Urinary bladder (tissue), 4 donors: Measurements from ENCODE around the gene IRF1. TPM values are rescaled to one million over a fixed set of nuclear protein-coding genes. Genes with fewer than 3 reads are reported as not detected.

Experiments
- DNase-seq: peaks from one replicate; pipeline ENCODE4 v3.0.0-alpha.2; 2015; ENCODE audit errors: extremely low spot score
- H3K27ac ChIP-seq: one replicate; pipeline ENCODE4 v1.5.1; 2013; ENCODE audit warnings: low read depth, mild to moderate bottlenecking, moderate library complexity
- H3K36me3 ChIP-seq: one replicate; pipeline ENCODE4 v1.6.1; 2013; ENCODE audit warnings: mild to moderate bottlenecking, moderate library complexity; ENCODE audit not compliant: insufficient read depth
- H3K4me1 ChIP-seq: one replicate; pipeline ENCODE4 v1.6.1; 2013; ENCODE audit warnings: mild to moderate bottlenecking, moderate library complexity; ENCODE audit not compliant: insufficient read depth
- H3K4me3 ChIP-seq: one replicate; pipeline ENCODE4 v1.5.1; 2013; ENCODE audit warnings: low read depth, low read length
- WGBS: extraction: QIAGEN DNeasy Blood & Tissue Kit; methylation state at CpG from one replicate; pipeline ENCODE4 v1.1.7; 2013; 5-methylcytosine and 5-hydroxymethylcytosine counted together
- polyA plus RNA-seq: library from polyadenylated mRNA; stranded (reverse); fragments of 200-250 nt; gene quantifications from one replicate; pipeline ENCODE4 v1.2.3, GENCODE V29; 2013
- total RNA-seq: library from RNA; depleted of rRNA; stranded (reverse); fragments of >200 nt; gene quantifications from one replicate; pipeline ENCODE4 v1.2.3, GENCODE V29; 2014
- donor health status: healthy with polysubstance abuse.
- donor health status: healthy.

The IRF1 gene
- total and polyA plus RNA-seq, 2 donors = 16.4 to 26.0 TPM

DNA sequence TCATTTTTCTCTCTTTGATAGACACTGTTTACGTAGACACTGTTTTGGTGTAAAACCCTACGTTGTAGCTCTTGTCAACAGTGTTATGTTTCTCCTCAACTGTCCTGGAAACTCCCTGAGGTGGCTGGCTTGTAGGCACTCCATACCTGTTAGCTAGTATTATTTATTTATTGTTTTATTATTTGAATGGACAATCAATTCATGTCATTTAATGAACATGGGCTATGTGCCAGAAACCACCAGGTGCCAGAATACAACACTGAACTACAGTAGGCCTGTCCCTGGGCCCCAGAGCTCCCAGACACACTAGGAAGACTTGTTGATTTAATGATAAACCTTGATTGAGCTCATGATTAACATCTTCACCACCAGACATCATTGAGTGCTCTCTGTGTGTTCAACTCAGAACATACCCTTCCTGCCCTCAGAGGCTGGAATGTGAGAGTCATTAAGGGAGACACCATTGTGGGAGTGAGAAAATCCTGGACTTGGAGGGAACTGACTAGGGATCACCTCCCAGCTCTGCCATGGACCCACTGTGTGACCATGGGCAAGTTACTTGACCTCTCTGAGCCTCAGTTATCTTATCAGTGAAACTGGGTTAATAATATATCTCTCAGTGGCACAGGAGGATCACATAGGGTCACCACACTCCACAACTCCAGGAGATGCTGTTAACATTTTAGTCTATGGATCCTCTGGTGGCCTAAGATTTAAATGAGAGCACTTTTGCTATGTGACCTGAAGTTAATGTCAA, 19.2 kb downstream of the IRF1 start:
- no peak for DNase-seq
- H3K4me1 ChIP-seq = no peaks in the 10 kb centered on the region
- WGBS = 90% methylated on average over 2 of the region's 2 CpGs
- no peak overlapping the region for H3K4me3 ChIP-seq
- H3K27ac ChIP-seq = no peak overlapping the region
- H3K36me3 ChIP-seq = peaks cover 2% of the 10 kb centered on the region

- H3K4me1 ChIP-seq = no peaks in the 10 kb centered on the region
- H3K4me3 ChIP-seq = no peak overlapping the region
- peaks cover 2% of the 10 kb centered on the region for H3K36me3 ChIP-seq
- no peak overlapping the region for H3K27ac ChIP-seq
- no peak for DNase-seq
- WGBS = 92% methylated on average over 1 of the region's 1 CpG
Observed at GRCh38 chr5:132470596-132470995, 20.0 kb downstream of the IRF1 start.

DNA sequence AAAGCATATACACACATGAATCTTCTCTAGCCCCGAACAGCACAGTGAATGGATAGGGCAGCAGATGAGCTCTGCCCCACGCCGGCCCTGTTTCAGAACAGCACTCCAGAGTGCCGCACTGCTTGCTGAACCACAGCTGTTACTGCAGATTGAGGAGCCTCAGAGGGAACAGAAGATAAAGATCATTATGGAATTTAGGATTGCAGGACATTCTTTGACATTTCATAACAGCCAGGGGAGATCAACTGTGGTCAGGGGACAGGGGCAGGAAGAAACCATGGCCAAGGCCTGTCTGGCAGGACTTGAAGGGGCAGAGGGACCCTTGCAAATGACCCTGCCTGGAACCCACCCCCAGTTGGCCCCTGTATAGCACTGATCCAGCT, 20.6 kb downstream of the IRF1 start:
- Histone ChIP-seq H3K36me3 (peaks cover 2% of the 10 kb centered on the region), H3K4me1 (no peaks in the 10 kb centered on the region), H3K27ac (no peak overlapping the region), H3K4me3 (no peak overlapping the region)
- no peak for DNase-seq
- WGBS = 75% methylated on average over 4 of the region's 4 CpGs

DNA sequence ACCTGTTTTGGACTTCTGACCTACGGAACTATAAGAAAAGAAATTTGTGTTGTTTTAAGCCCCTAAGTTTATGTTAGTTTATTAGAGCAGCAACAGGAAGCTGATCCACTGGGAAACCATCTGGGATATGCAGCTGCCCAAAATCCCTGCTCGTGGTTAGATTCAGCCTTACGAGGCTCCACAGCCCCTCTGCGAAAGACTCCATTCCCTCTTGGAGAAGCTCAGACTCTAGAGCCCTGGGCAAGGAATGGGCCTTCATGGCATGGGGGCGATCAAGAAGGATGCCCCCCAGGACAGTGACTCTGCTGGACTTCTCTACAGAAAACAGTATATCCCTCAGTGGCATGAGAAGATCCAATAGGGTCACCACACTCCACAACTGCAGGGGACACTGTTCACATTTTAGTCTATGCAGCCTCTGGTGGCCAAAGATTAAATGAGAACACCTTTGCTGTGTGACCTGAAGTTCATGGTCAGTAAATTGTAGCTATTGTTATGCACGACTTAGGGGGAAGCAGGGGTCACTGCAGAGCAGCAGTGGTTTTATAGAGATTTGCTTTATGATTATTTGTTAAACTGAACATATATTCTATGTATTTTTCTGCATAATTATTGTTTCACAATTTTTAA, 21.1 kb downstream of the IRF1 start:
- 71% methylated on average over 6 of the region's 6 CpGs for WGBS
- Histone ChIP-seq H3K27ac (no peak overlapping the region), H3K4me3 (no peak overlapping the region), H3K4me1 (no peaks in the 10 kb centered on the region), H3K36me3 (peaks cover 2% of the 10 kb centered on the region)
- DNase-seq = no peak

- H3K27ac ChIP-seq = peak overlapping the region; percentile 3
- no peak overlapping the region for H3K4me3 ChIP-seq
- 93% methylated on average over 3 of the region's 3 CpGs for WGBS
- no peaks in the 10 kb centered on the region for H3K4me1 ChIP-seq
- DNase-seq = no peak
- H3K36me3 ChIP-seq = peaks cover 2% of the 10 kb centered on the region
Observed at GRCh38 chr5:132468656-132469379, 21.8 kb downstream of the IRF1 start.

DNA sequence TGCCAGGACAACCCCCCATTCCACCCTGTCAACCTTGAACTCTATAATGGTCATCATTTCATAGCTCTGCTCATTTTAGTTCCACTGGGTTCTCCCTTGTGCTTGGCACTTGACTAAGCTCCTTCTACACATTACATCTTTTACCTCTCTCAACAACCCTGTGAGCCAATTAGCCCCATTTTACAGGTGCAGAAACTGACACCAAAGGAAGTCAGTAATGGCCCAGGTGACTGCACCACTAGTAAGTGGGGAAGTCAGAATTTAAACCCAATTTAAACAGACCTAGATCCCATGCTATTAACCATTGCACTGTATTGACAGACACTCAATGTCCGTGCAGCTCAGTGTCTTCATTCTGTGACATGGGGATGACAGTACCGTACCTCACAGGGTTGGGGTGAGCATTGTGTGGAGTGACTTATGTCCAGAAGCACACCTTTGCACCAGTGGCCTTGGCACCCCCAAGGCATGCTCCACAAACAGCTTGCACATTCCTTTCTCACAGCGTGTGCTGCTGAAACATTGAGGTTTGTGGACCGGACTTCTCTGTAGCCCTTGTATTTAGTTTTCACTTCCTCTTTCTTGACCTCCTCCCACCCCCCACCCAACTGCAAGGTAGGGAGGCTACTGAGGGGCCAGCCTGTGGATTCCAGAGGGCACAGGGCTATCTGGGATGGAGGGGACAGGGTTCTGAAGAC, 23.1 kb downstream of the IRF1 start:
- Histone ChIP-seq H3K36me3 (peaks cover 2% of the 10 kb centered on the region), H3K4me1 (no peaks in the 10 kb centered on the region), H3K4me3 (no peak overlapping the region), H3K27ac (no peak overlapping the region)
- no peak for DNase-seq
- WGBS = 88% methylated on average over 4 of the region's 4 CpGs

- Histone ChIP-seq H3K36me3 (peaks cover 2% of the 10 kb centered on the region), H3K4me3 (no peak overlapping the region), H3K4me1 (no peaks in the 10 kb centered on the region), H3K27ac (no peak overlapping the region)
- WGBS = 71% methylated on average over 18 of the region's 18 CpGs
- no peak for DNase-seq
Observed at GRCh38 chr5:132466433-132467286, 23.9 kb downstream of the IRF1 start.

DNA sequence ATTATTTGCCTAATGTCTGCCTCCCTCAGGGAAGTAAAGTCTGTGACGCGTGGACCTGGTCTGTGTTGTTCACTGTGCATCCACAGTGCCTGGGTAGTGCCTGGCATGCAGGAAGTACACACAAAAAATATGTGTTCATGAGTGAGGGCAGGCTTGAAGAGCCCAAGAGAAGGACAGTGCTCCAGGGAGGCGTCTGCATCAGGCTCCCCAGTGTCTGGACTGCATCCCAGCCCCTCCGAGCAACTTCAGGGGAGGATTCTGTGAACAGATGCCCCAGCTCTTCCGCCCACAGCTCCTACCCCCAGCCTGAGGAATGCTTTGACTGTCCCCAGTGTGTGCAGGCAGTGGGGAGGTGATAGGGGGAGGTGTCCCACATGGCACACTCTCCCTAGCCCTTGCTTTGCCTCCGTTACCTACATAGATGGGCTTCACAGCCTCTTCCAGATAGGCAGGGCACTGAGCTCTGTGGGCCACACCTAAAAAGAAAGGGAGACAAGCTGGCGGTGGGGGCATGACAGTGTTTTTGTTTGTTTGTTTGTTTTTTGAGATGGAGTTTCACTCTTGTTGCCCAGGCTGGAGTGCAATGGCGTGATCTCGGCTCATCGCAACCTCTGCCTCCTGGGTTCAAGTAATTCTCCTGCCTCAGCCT, 25.4 kb downstream of the IRF1 start:
- DNase-seq = no peak
- Histone ChIP-seq H3K4me1 (no peaks in the 10 kb centered on the region), H3K27ac (no peak overlapping the region)

GRCh38 chr5:132464156-132464939, 26.2 kb downstream of the IRF1 start:
- Histone ChIP-seq H3K4me1 (no peaks in the 10 kb centered on the region), H3K27ac (peak overlapping the region; percentile 3), H3K4me3 (no peak overlapping the region), H3K36me3 (no peaks in the 10 kb centered on the region)
- 61% methylated on average over 15 of the region's 15 CpGs for WGBS
- DNase-seq = no peak

More for the DNA sequence above, 25.4 kb downstream of the IRF1 start:
- 82% methylated on average over 10 of the region's 10 CpGs for WGBS
- Histone ChIP-seq H3K4me3 (no peak overlapping the region), H3K36me3 (no peaks in the 10 kb centered on the region)

- WGBS = 71% methylated on average over 5 of the region's 5 CpGs
Observed at GRCh38 chr5:132463811-132464155, 26.8 kb downstream of the IRF1 start.

DNA sequence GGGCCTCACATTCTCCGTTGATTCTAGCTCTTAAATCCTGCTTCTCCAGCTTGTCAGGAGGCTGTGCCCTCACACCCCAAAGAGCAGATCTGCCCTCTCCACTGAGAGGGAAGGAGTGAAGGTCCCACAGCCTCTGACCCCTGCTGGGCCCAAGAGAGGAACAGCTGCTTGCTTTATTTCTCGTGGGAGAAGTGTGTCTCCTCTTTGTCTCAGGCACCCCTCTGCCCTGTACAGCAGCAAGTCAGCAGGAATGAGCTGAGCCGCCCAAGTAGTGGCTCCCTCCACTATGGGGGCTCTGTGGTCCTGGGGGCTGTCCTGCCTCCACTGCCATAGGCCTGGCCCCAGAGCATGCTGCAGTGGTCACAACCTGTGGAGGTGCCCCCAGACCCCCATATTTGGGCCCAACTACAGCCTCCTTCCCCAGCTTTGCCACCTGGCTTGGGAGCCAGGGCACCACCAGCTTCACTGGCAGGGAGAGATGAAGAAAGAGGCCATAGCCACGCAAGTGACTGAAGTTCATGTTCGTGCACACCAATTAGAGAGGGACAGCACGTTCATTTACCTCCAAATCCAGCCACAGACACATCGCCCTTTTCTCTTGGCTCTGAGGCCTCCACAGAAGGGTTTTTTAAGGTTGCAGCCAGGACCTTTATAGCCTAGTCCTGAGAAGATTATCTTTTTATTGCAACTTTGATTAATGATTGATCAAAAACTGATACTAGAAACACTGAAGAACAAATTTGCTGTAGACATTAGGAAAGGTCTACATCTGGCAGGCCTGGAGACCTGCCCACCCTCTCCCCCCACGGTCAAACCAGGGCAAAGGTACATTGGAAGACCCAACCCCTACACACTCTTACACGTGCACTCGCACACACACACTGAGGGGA, 27.5 kb downstream of the IRF1 start:
- no peaks in the 10 kb centered on the region for H3K4me1 ChIP-seq
- H3K27ac ChIP-seq = no peak overlapping the region
- DNase-seq = no peak
- H3K4me3 ChIP-seq = no peak overlapping the region
- H3K36me3 ChIP-seq = no peaks in the 10 kb centered on the region
- 82% methylated on average over 10 of the region's 10 CpGs for WGBS

More at GRCh38 chr5:132463811-132464155, 26.8 kb downstream of the IRF1 start:
- Histone ChIP-seq H3K36me3 (no peaks in the 10 kb centered on the region), H3K27ac (peak overlapping the region; percentile 3), H3K4me1 (no peaks in the 10 kb centered on the region), H3K4me3 (no peak overlapping the region)
- no peak for DNase-seq
